NCI-H2196 (cell line): ENCODE data around the gene NAV3.
"Not testable (repeated sequence)": the region's sequence is repeated elsewhere in the genome, so short reads cannot be mapped to it uniquely, and the experiment has no call there.

Experiments
- DNase-seq: peaks from one replicate; lab custom pipeline; 2025; ENCODE audit not compliant: unreplicated experiment; lab: John Stamatoyannopoulos, UW

The NAV3 gene

DNA sequence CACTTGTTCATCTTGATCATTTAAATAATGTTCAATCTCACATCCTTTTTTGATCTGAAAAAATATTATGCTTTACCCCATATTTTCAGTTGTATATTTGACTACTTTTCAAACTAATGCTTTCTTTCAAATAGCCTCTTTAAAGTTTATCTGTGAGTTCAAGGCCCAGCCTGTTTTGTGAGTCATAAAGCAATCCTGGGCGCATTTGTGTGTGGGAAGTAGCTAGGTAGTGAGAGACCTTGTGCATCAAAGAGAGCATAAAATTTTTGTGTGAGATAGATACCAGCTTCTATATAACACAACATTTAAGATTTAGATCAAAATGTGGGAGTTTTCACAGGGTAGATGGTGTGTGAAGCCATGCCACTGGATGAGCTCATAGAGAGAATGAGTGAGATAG, 405.6 kb downstream of the NAV3 start:
- no peak for DNase-seq

GRCh38 chr12:78239544-78239943, 408.9 kb downstream of the NAV3 start:
- no peak for DNase-seq

GRCh38 chr12:78240827-78241226, 410.1 kb downstream of the NAV3 start:
- DNase-seq = no peak

GRCh38 chr12:78241446-78241845, 410.8 kb downstream of the NAV3 start:
- peak; percentile 9 for DNase-seq

DNA sequence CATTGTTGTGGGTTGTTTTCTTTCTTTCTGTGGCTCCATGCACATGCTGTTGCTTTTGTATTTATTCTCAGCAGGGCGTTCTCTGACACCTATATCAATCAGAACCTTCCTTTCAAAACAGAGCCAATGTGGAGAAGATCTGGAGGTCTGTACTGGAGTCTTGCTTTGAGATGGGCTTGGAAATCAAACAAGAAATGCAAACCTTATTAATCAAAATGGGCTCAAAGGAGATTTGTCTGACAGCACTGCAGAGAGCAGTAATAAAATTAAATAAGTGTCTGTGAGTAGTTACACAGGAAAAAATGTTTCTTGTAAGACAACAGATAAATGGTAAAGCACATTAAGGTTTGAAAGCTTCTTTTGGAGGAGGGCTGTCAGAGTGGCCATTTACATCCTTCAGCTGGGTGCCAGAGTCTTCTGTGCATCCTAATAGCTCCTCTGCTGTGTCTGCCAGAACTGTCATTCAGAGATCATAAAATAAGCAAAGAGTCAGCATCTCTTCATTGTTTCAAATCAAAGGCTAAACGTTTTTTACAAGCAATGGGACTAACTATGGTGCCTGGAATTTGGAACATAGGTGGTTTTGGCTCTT, 414.3 kb downstream of the NAV3 start:
- no peak for DNase-seq

DNA sequence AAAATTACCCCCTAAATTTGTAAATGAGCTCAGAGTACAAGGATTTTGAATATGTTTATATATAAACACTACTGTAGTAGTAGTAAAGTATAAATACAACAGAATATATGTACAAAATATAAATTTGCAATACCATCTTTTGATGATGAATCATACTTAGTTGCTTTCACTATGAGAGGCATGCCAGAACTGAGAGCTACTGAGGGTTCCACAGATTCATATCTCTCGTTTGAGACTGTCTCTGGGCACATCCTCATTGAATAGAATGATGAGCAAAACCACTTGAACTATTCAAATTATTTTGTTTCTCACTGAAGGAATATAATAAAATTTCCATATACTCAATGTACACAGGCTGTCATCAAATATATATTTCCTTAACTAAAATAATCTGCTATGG, 417.6 kb downstream of the NAV3 start:
- DNase-seq = no peak

- DNase-seq = no peak
Measured at GRCh38 chr12:78249578-78249977, 418.9 kb downstream of the NAV3 start.

DNA sequence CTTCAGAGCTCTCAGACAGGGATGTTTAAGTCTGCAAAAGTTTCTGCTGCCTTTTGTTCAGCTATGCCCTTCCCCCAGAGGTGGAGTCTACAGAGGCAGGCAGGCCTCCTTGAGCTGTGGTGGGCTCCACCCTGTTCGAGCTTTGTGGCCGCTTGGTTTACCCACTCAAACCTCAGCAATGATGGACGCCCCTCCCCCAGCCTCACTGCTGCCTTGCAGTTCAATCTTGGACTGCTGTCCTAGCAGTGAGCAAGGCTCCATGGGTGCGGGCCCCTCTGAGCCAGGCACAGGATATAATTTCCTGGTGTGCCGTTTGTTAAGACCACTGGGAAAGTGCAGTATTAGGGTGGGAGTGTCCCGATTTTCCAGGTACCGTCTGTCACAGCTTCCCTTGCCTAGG, 427.0 kb downstream of the NAV3 start:
- not testable (repeated sequence) for DNase-seq

DNA sequence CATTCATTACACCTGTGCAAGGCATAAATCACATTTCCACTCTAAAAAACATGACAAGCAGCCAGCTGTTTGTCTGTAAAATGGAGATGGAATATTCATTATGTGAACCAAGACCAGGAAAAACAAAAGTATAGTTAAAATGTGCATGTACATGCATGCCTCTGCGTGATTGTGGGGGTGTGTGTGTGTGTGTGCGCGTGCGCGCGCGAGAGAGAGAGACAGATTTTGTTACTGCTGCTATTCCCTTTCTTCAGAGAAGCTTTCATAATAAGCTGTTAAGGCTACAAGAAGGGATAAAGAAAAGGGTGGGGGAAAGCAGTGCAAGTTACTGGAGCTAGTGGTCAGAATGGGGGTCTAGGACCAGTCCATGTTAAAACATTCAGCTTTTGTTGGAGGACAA, 430.3 kb downstream of the NAV3 start:
- no peak for DNase-seq

- no peak for DNase-seq
Measured at GRCh38 chr12:78261901-78262300, 431.2 kb downstream of the NAV3 start.
